Measurements from ENCODE around the gene B3GNT5.
A peak's percentile ranks its signal among the peaks of the same experiment; 100 is the strongest.

Gene B3GNT5

GRCh38 chr3:183265834-183266417 is 12.9 kb downstream of the B3GNT5 start:
- no peak for DNase-seq (ENCODE audit: low spot score)

- no peak for DNase-seq (ENCODE audit: low spot score)
These were observed 13.4 kb downstream of the B3GNT5 start for GRCh38 chr3:183266454-183266853.

GRCh38 chr3:183267140-183267539 is 14.1 kb downstream of the B3GNT5 start:
- no peak for DNase-seq (ENCODE audit: low spot score)

GRCh38 chr3:183268366-183268765 is 15.3 kb downstream of the B3GNT5 start:
- DNase-seq (ENCODE audit: low spot score), result no peak

GRCh38 chr3:183269345-183269744 is 16.3 kb downstream of the B3GNT5 start:
- no peak for DNase-seq (ENCODE audit: low spot score)

GRCh38 chr3:183270344-183270743 is 17.3 kb downstream of the B3GNT5 start:
- no peak for DNase-seq (ENCODE audit: low spot score)

GRCh38 chr3:183272142-183272541 is 19.1 kb downstream of the B3GNT5 start:
- DNase-seq (ENCODE audit: low spot score), result no peak

- no peak for DNase-seq (ENCODE audit: low spot score)
These were observed 19.7 kb downstream of the B3GNT5 start for GRCh38 chr3:183272791-183273190.

GRCh38 chr3:183274609-183275008 is 21.6 kb downstream of the B3GNT5 start:
- DNase-seq (ENCODE audit: low spot score), result no peak

- DNase-seq (ENCODE audit: low spot score), result no peak
These were observed 22.4 kb downstream of the B3GNT5 start for GRCh38 chr3:183275418-183275817.

- DNase-seq (ENCODE audit: low spot score), result no peak
These were observed 22.9 kb downstream of the B3GNT5 start for GRCh38 chr3:183275937-183276336.

GRCh38 chr3:183277260-183277659 is 24.2 kb downstream of the B3GNT5 start:
- DNase-seq (ENCODE audit: low spot score), result no peak

GRCh38 chr3:183278479-183279088 is 25.5 kb downstream of the B3GNT5 start:
- no peak for DNase-seq (ENCODE audit: low spot score)

GRCh38 chr3:183279371-183279770 is 26.3 kb downstream of the B3GNT5 start:
- DNase-seq (ENCODE audit: low spot score), result no peak

- no peak for DNase-seq (ENCODE audit: low spot score)
These were observed 28.2 kb downstream of the B3GNT5 start for GRCh38 chr3:183281126-183281797.

- no peak for DNase-seq (ENCODE audit: low spot score)
These were observed 30.8 kb downstream of the B3GNT5 start for GRCh38 chr3:183283886-183284285.

- DNase-seq (ENCODE audit: low spot score), result no peak
These were observed 31.5 kb downstream of the B3GNT5 start for GRCh38 chr3:183284570-183284969.

GRCh38 chr3:183285318-183285717 is 32.3 kb downstream of the B3GNT5 start:
- no peak for DNase-seq (ENCODE audit: low spot score)

GRCh38 chr3:183285828-183286457 is 32.9 kb downstream of the B3GNT5 start:
- peak; percentile 22 for DNase-seq (ENCODE audit: low spot score)

- DNase-seq (ENCODE audit: low spot score), result no peak
These were observed 34.4 kb downstream of the B3GNT5 start for GRCh38 chr3:183287301-183287971.

GRCh38 chr3:183288117-183288516 is 35.1 kb downstream of the B3GNT5 start:
- no peak for DNase-seq (ENCODE audit: low spot score)

GRCh38 chr3:183290216-183290615 is 37.2 kb downstream of the B3GNT5 start:
- no peak for DNase-seq (ENCODE audit: low spot score)
